ENCODE results near the gene PWWP2B. TPM values are rescaled to one million over a fixed set of nuclear protein-coding genes. Genes with fewer than 3 reads are reported as not detected.

Gene PWWP2B
- total and polyA plus RNA-seq, 2 of the 4 experiments (the other 2 are of a cell fraction), result 1.7 to 2.2 TPM

DNA sequence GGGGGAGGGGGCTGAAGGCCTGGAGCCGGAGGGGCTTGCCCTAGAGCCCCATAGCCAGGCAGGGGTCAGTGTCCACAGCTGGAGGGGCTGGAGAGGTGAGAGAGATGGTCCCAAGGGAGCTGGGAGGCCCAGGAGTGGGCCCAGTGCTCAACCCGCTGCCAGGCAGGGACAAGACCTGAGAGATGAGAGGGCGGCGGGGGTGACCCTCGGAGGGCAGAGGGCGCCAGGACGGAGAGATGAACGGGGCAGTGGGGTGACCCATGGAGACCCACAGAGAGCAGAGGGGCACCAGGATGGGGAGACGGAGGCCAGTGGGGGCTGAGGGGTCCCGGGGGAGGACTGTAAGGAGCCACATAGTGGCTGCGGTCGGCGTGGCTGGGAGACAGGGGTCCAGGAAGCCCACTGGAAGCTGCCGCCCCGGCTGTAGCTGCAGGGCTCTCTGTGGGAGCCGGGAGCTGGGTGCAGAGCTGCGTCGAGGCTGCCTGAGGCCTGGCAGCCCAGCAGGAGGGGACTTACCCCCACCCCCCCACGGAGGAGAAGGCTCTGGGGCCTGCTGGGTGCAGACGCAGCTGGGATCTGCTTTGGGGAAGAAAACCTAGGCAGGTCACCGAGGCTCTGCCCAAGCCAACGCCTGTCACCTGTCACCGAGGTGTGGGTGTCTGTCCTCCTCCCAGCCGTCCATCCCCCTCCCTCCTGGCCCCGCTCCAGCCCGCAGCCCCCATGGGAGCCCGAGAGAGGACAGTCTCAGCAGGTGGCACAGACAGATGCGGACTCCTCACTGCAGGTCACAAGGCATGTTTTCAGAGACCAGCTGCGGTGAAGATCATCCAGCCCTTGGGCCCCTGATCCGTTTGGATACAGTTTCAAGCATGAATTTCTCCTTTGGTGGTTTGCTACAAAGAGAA is 25.1 kb downstream of the PWWP2B start:
- Histone ChIP-seq H3K9me3 (ENCODE audit: control insufficient read depth, insufficient read depth, low read length) (no peaks in the 10 kb centered on the region), H3K4me2 (ENCODE audit: low read depth, low read length) (no peak overlapping the region), H3K56ac (ENCODE audit: extremely low read depth, insufficient read depth, low read length) (peak overlapping the region; percentile 3; the same call in 1 of the 2 replicates), H3K23ac (ENCODE audit: low read depth, low read length) (no peak overlapping the region), H3K18ac (ENCODE audit: low read depth, low read length) (no peak overlapping the region), H4K5ac (ENCODE audit: low read depth, low read length) (peak overlapping the region; percentile 57), H2AK9ac (replicated peaks; ENCODE audit: low read depth, low read length, poor library complexity) (peak overlapping the region; percentile 77), H4K20me1 (ENCODE audit: insufficient read depth, low read length) (no peaks in the 10 kb centered on the region; the same call in 1 of the 2 replicates), H3K4me3 (ENCODE audit: insufficient read depth, low read depth, low read length) (no peak overlapping the region), H2BK120ac (ENCODE audit: low read depth, low read length) (peak overlapping the region; percentile 37), H3K9me1 (ENCODE audit: insufficient read depth, low read length) (peaks cover 4% of the 10 kb centered on the region; the same call in 1 of the 2 replicates), H4K8ac (ENCODE audit: low read depth in 2 of 2, low read length in 2 of 2) (peak overlapping the region in 1 of 2 experiments; percentile 80; a peak in 1 of 4 replicates), H3K4ac (ENCODE audit: low read depth, low read length) (peak overlapping the region; percentile 89), H3K27ac (ENCODE audit: insufficient read depth, low read length) (peak overlapping the region; percentile 56; the same call in 1 of the 2 replicates), H2BK5ac (ENCODE audit: low read depth, low read length, poor library complexity, severe bottlenecking) (no peak overlapping the region), H3K4me1 (ENCODE audit: control insufficient read depth, insufficient read depth, low read length) (peaks cover 9% of the 10 kb centered on the region), H2AFZ (replicated peaks; ENCODE audit: low read length, poor library complexity) (peak overlapping the region; percentile 90), H3K9ac (ENCODE audit: low read depth, low read length) (peak overlapping the region; percentile 70), H3K36me3 (ENCODE audit: control insufficient read depth, insufficient read depth, low read length) (no peaks in the 10 kb centered on the region), H3K27me3 (ENCODE audit: control insufficient read depth, insufficient read depth, low read length) (no peaks in the 10 kb centered on the region), H3K14ac (replicated peaks; ENCODE audit: low read depth, low read length) (peak overlapping the region; percentile 55; the same call in 1 of the 2 replicates), H2BK20ac (ENCODE audit: low read depth, low read length) (no peak overlapping the region; the same call in 1 of the 2 replicates), H2AK5ac (ENCODE audit: low read depth, low read length) (peak overlapping the region; percentile 59; the same call in 1 of the 2 replicates), H2BK15ac (ENCODE audit: low read depth, low read length) (no peak overlapping the region; the same call in 2 of the 3 replicates), H3K79me1 (ENCODE audit: low read depth in 1 of 2, low read length in 2 of 2) (peaks cover 0 to 5% of the 10 kb centered on the region in 2 experiments; a peak in 1 of 4 replicates), H4K91ac (ENCODE audit: insufficient read depth, low read depth, low read length) (peak overlapping the region; percentile 15)
- dilution Hi-C loops (cut with HindIII; ENCODE audit: low sequenced_read_pairs, unreplicated experiment) (no loop called here), intact Hi-C loops (cut with micrococcal nuclease) (no loop called here), in situ Hi-C loops (cut with MboI; ENCODE audit: low sequenced_read_pairs) (no loop called here)
- ChIA-PET POLR2A (ENCODE audit: unreplicated experiment) (interaction anchor here (0.6 kb wide), 1 partner anchor 9 kb away, joined by 3 read pairs; no protein-coding TSS in a partner anchor), CTCF (no interaction called here)
- no peak for DNase-seq
- ATAC-seq (ENCODE audit: low read depth), result no peak
- no TSS peak for BruUV-seq (replicated peaks)
- WGBS, 2 experiments (ENCODE audit: extremely low coverage in 2 of 2, insufficient read length in 1 of 2), result 93% methylated on average over 5 of the region's 30 CpGs; no CpG with 5 or more reads in 1 of the 2 experiments
- TF ChIP-seq RAD21 (IDR thresholded peaks at IDR 0.05; ENCODE audit: low read length) (no peak), RCOR1 (IDR thresholded peaks at IDR 0.05; ENCODE audit: insufficient replicate concordance, low read length) (no peak), MAZ (IDR thresholded peaks at IDR 0.05; ENCODE audit: borderline replicate concordance, low read depth, low read length) (no peak), CEBPB (IDR thresholded peaks at IDR 0.05; ENCODE audit: low read depth, low read length) (no peak), MAFK (IDR thresholded peaks at IDR 0.05; ENCODE audit: low read depth, low read length) (no peak), RFX5 (IDR thresholded peaks at IDR 0.05; ENCODE audit: low read depth, low read length) (no peak)
- TF ChIP-seq, protein P1, sequence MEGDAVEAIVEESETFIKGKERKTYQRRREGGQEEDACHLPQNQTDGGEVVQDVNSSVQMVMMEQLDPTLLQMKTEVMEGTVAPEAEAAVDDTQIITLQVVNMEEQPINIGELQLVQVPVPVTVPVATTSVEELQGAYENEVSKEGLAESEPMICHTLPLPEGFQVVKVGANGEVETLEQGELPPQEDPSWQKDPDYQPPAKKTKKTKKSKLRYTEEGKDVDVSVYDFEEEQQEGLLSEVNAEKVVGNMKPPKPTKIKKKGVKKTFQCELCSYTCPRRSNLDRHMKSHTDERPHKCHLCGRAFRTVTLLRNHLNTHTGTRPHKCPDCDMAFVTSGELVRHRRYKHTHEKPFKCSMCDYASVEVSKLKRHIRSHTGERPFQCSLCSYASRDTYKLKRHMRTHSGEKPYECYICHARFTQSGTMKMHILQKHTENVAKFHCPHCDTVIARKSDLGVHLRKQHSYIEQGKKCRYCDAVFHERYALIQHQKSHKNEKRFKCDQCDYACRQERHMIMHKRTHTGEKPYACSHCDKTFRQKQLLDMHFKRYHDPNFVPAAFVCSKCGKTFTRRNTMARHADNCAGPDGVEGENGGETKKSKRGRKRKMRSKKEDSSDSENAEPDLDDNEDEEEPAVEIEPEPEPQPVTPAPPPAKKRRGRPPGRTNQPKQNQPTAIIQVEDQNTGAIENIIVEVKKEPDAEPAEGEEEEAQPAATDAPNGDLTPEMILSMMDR (conservative IDR thresholded peaks at IDR 0.05; ENCODE audit: low read depth, low read length), result no peak
- TF ChIP-seq, protein P2, sequence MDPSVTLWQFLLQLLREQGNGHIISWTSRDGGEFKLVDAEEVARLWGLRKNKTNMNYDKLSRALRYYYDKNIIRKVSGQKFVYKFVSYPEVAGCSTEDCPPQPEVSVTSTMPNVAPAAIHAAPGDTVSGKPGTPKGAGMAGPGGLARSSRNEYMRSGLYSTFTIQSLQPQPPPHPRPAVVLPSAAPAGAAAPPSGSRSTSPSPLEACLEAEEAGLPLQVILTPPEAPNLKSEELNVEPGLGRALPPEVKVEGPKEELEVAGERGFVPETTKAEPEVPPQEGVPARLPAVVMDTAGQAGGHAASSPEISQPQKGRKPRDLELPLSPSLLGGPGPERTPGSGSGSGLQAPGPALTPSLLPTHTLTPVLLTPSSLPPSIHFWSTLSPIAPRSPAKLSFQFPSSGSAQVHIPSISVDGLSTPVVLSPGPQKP (IDR thresholded peaks at IDR 0.05; ENCODE audit: borderline replicate concordance, low read depth, low read length), result no peak

Measured in IMR-90 (cell line).